Fibroblast of the aortic adventitia (primary cell): Measurements from ENCODE around the gene C10orf67. TPM values are rescaled to one million over a fixed set of nuclear protein-coding genes. Genes with fewer than 3 reads are reported as not detected.
"Not testable (repeated sequence)": the region's sequence is repeated elsewhere in the genome, so short reads cannot be mapped to it uniquely, and the experiment has no call there.

ENCODE experiments used
- DNase-seq: peaks from one replicate; pipeline ENCODE4 v3.0.0-alpha.2; 2010; ENCODE audit warnings: low read depth
- H3K4me3 ChIP-seq: 2 replicates; pipeline ENCODE4 v1.5.1; 2011; ENCODE audit warnings: low read depth, mild to moderate bottlenecking, control low read depth, low read length, moderate library complexity
- CTCF ChIP-seq: IDR thresholded peaks from 2 replicates; pipeline ENCODE4 v1.5.1; 2011; ENCODE audit warnings: mild to moderate bottlenecking, low read length, control low read depth, inconsistent platforms; ENCODE audit not compliant: insufficient read depth
- total RNA-seq: library from RNA; depleted of rRNA; stranded (reverse); fragments of >200 nt; gene quantifications from 2 replicates; pipeline ENCODE4 v1.2.3, GENCODE V29; 2012; ENCODE audit warnings: low replicate concordance

Gene C10orf67
- total RNA-seq, 1 donor, result 0.09 TPM

DNA sequence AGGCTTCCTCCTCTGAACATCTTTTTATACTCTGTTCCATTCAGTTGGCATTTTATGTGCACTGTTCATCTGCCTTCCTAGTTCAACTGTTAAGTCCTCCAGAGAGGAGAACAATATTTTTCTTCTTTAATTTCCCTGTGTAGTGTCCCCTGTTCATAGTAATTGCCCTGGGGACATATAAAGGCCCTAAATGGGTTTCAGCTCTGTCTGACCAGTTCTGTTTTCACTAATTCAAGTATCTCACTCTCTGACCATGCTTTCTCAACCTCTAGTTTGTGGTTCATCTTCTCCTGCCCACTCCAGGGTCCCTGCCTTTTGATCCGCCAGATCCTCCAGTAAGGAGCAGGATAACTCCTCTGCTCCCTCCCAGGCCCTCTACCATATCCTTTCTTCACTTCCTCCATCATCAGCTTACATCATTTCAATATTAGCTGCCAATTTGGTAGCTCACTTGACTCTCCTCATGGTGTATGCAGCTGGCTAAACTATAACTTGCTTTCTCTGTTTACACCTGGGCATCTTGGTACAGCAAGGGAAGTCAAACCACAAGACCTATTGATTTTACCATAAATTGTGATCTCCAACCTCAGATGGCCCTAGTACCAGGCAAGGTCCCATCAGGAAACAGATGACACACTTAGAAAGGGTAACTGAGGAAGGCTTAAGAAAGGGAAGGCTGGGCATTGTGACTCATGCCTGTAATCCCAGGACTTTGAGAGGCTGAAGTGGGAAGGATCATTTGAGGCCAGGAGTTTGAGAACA, 17.7 kb upstream of the C10orf67 start:
- no peak for DNase-seq
- no peak overlapping the region for H3K4me3 ChIP-seq
- TF ChIP-seq CTCF, result no peak

DNA sequence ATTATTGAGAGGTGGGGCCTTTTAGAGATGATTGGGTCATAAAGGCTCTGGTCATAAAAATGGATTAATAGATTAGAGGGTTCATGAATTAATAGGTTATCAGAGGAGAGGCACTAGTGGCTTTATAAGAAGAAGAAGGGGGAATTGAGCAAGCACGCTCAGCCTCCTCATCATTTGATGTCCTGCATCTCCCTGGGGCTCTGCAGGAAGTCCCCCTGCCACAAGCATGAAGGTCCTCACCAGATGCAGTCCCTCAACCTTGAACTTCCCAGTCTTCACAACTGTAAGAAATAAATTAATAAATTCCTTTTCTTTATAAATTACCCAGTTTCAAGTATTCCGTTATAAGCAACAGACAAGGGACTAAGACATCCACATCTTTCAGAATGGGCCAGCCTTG, 17.1 kb upstream of the C10orf67 start:
- DNase-seq, result no peak
- no peak for TF ChIP-seq CTCF
- no peak overlapping the region for H3K4me3 ChIP-seq

GRCh38 chr10:23359692-23360380, 15.2 kb upstream of the C10orf67 start:
- no peak for DNase-seq
- TF ChIP-seq CTCF, result no peak
- H3K4me3 ChIP-seq, result no peak overlapping the region

GRCh38 chr10:23358357-23358756, 13.8 kb upstream of the C10orf67 start:
- TF ChIP-seq CTCF, result peak; percentile 41
- peak; percentile 13 for DNase-seq
- no peak overlapping the region for H3K4me3 ChIP-seq

GRCh38 chr10:23354630-23355279, 10.2 kb upstream of the C10orf67 start:
- TF ChIP-seq CTCF, result no peak
- DNase-seq, result no peak
- no peak overlapping the region for H3K4me3 ChIP-seq

- no peak overlapping the region for H3K4me3 ChIP-seq
- DNase-seq, result peak; percentile 28
Observed at GRCh38 chr10:23351926-23352519, 7.4 kb upstream of the C10orf67 start.

DNA sequence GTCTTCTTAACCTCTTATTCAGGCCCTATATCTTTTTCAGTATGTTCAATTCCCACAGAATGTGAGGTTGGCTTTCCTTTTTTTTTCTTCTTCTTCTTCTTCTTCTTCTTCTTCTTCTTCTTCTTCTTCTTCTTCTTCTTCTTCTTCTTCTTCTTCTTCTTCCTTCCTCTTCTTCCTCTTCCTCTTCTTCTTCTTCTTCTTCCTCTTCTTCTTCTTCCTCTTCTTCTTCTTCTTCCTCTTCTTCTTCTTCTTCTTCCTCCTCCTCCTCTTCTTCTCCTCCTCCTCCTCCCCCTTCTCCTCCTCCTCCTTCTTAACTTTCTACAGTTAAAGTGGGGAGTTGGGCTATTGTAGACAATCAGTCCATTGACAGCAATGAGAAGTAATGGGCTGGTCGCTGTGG, 6.1 kb upstream of the C10orf67 start:
- H3K4me3 ChIP-seq, DNase-seq: not testable (repeated sequence)

More at GRCh38 chr10:23351926-23352519, 7.4 kb upstream of the C10orf67 start:
- no peak for TF ChIP-seq CTCF
